Activated naive CD4-positive, alpha-beta T cell treated with anti-CD3 and anti-CD28 coated beads, Interleukin-2, amount 50 U/mL, for 72 hours (primary cell): ENCODE measurements around the gene RAMP3. TPM values are rescaled to one million over a fixed set of nuclear protein-coding genes. Genes with fewer than 3 reads are reported as not detected.
"Not testable (repeated sequence)": the region's sequence is repeated elsewhere in the genome, so short reads cannot be mapped to it uniquely, and the experiment has no call there.

Experiments
- ATAC-seq, 2 donors: fragments of 150-1000 bp; cut with Tn5 transposase; 2 replicates each; pipeline ENCODE4 v1.10.0; 2021; ENCODE audit warnings: mild to moderate bottlenecking in 2 of 2, moderate library complexity in 2 of 2
- DNase-seq, 2 donors: peaks; one replicate each; pipeline ENCODE4 v3.0.0; 2021 to 2022; ENCODE audit warnings: low spot score in 2 of 2
- H3K27ac Mint-ChIP-seq, 2 donors: one replicate each; pipeline ENCODE4 v1.8.0; 2022; ENCODE audit warnings: mild to moderate bottlenecking in 2 of 2, mixed read lengths in 2 of 2
- H3K36me3 Mint-ChIP-seq, 2 donors: one replicate each; pipeline ENCODE4 v1.8.0; 2022; ENCODE audit warnings: mixed read lengths in 2 of 2
- H3K9me3 Mint-ChIP-seq, 2 donors: one replicate each; pipeline ENCODE4 v1.8.0; 2022; ENCODE audit warnings: mixed read lengths in 2 of 2
- total RNA-seq, 2 donors: library from RNA; stranded (reverse); gene quantifications; one replicate each; pipeline ENCODE4 v1.2.3, GENCODE V29; 2022

Gene RAMP3
- total RNA-seq, 2 donors from 2014 or later, result 0.50 TPM; not detected in 1

DNA sequence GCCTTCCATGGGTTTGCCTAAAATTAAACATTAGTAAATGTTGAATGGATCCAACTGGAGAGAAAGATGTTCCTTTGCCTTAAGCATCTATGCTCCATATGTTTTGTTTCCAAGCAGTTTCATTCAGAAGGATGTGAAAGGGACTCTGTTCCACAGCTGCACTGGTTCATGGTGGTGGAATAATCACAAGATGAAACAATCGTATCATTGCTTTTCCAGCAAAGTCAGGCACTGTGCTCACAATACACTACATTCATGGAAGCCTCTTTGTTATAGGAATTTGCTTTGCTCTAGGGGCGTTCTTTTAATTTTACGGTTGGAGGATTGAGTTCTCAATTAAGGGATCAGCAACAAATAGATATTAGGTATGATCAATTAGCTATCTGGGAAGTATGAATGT lies 33.8 kb downstream of the RAMP3 start:
- DNase-seq (no peak), ATAC-seq (no peak)
- H3K9me3 Mint-ChIP-seq, result peaks cover 4 to 7% of the 10 kb centered on the region in 2 donors
- no peak overlapping the region for H3K27ac Mint-ChIP-seq
- peaks cover 0 to 9% of the 10 kb centered on the region in 2 donors for H3K36me3 Mint-ChIP-seq

GRCh38 chr7:45192621-45193041 lies 35.0 kb downstream of the RAMP3 start:
- DNase-seq, result no peak
- peaks cover 4 to 7% of the 10 kb centered on the region in 2 donors for H3K9me3 Mint-ChIP-seq
- peaks cover 0 to 9% of the 10 kb centered on the region in 2 donors for H3K36me3 Mint-ChIP-seq
- no peak for ATAC-seq
- H3K27ac Mint-ChIP-seq, result no peak overlapping the region

- no peak for ATAC-seq
- H3K9me3 Mint-ChIP-seq, result peaks cover 4 to 7% of the 10 kb centered on the region in 2 donors
- no peak overlapping the region for H3K27ac Mint-ChIP-seq
- peaks cover 0 to 9% of the 10 kb centered on the region in 2 donors for H3K36me3 Mint-ChIP-seq
- no peak for DNase-seq
Measured at GRCh38 chr7:45193828-45194227, 36.2 kb downstream of the RAMP3 start.

DNA sequence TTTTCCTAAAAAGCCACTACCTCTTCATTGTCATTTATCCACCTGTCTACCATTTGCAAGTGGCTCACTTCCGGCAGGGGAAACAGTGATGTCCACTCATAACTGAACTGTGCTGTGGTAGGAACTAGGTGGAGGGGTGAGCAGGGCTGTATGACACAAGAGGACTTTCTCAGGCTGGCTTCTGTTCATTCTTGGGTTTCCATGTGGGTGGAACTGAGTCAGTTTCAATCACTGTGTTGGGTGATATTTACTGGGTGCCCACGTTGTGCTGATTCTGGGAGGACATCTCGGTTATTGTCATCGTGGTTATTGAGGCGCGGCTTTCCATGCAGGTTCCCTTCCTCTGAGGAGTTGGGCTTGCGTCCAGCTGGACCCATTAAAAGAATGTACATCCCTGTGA lies 38.8 kb downstream of the RAMP3 start:
- H3K36me3 Mint-ChIP-seq, result peaks cover 0 to 16% of the 10 kb centered on the region in 2 donors
- ATAC-seq (peak; percentile 98), DNase-seq (peak; percentile 65 to 74)
- peak overlapping the region in 1 of 2 donors; percentile 3 for H3K27ac Mint-ChIP-seq
- peaks cover 4 to 13% of the 10 kb centered on the region in 2 donors for H3K9me3 Mint-ChIP-seq

- Mint-ChIP-seq H3K36me3 (peaks cover 0 to 12% of the 10 kb centered on the region in 2 donors), H3K9me3 (peaks cover 2 to 10% of the 10 kb centered on the region in 2 donors), H3K27ac (no peak overlapping the region)
- no peak for ATAC-seq
- no peak for DNase-seq
Measured at GRCh38 chr7:45197461-45197860, 39.9 kb downstream of the RAMP3 start.

- Mint-ChIP-seq H3K27ac (no peak overlapping the region), H3K36me3 (peaks cover 0 to 7% of the 10 kb centered on the region in 2 donors), H3K9me3 (peaks cover 0 to 6% of the 10 kb centered on the region in 2 donors)
- no peak for DNase-seq
- ATAC-seq, result no peak
Measured at GRCh38 chr7:45198986-45199385, 41.4 kb downstream of the RAMP3 start.

DNA sequence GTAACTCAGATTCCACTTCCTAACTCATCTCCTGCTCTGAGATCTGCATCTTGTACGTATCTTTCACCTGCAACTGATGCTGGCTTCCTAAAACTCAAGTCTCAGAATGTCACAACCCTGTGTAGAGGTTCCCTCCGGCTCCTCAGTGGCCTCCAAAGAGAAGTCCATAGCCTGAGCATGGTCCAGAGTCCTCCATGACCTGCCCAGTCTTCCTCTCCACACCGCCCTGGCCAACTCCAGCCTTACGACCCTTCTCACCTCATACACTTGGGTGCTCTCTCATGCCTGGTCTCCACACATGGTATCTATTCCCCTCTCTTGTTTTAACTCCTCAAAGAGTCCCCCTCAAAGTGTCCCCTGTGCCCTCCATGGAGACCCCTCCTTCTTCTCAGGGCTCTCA lies 41.9 kb downstream of the RAMP3 start:
- DNase-seq (no peak), ATAC-seq (no peak)
- peaks cover 0 to 7% of the 10 kb centered on the region in 2 donors for H3K36me3 Mint-ChIP-seq
- H3K27ac Mint-ChIP-seq, result peak overlapping the region in 1 of 2 donors; percentile 83
- peaks cover 0 to 6% of the 10 kb centered on the region in 2 donors for H3K9me3 Mint-ChIP-seq

- Mint-ChIP-seq H3K9me3 (peaks cover 0 to 11% of the 10 kb centered on the region in 2 donors), H3K27ac (peak overlapping the region; percentile 83 to 89), H3K36me3 (peaks cover 0 to 7% of the 10 kb centered on the region in 2 donors)
- DNase-seq (no peak), ATAC-seq (no peak)
Measured at GRCh38 chr7:45202625-45203024, 45.0 kb downstream of the RAMP3 start.

DNA sequence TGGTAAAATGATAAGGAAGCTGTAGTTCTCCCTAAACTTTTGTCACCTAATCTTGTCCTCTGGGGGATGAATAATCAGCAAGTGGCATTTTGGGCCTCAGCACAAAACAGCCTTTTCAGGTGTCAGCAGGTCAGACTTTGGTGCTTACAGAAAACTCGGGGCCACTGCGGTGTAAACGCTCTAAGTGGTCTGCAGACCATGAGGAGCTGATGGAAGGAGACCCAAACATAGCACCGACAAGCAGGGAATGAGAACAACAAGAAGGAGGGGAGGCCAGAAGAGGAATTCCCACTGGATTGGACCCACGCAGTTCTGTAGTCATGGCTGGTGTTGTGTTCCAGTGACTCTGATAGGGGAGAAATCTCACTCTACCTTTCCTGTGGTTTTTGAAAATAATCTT lies 45.4 kb downstream of the RAMP3 start:
- Mint-ChIP-seq H3K27ac (peak overlapping the region; percentile 83 to 94), H3K9me3 (peaks cover 0 to 11% of the 10 kb centered on the region in 2 donors), H3K36me3 (peaks cover 0 to 7% of the 10 kb centered on the region in 2 donors)
- ATAC-seq (no peak), DNase-seq (no peak)

- DNase-seq (no peak), ATAC-seq (no peak)
- peaks cover 0 to 11% of the 10 kb centered on the region in 2 donors for H3K9me3 Mint-ChIP-seq
- peaks cover 0 to 7% of the 10 kb centered on the region in 2 donors for H3K36me3 Mint-ChIP-seq
- H3K27ac Mint-ChIP-seq, result peak overlapping the region; percentile 83 to 94
Measured at GRCh38 chr7:45203459-45203858, 45.9 kb downstream of the RAMP3 start.

- DNase-seq (peak; percentile 16 to 33), ATAC-seq (peak; percentile 81 to 94)
- Mint-ChIP-seq H3K27ac (peak overlapping the region; percentile 83 to 94), H3K9me3 (peaks cover 0 to 11% of the 10 kb centered on the region in 2 donors), H3K36me3 (peaks cover 0 to 7% of the 10 kb centered on the region in 2 donors)
Measured at GRCh38 chr7:45203936-45204445, 46.4 kb downstream of the RAMP3 start.

- DNase-seq, H3K9me3 Mint-ChIP-seq, ATAC-seq, H3K36me3 Mint-ChIP-seq: not testable (repeated sequence)
- peak overlapping the region in 1 of 2 donors; percentile 83 for H3K27ac Mint-ChIP-seq
Measured at GRCh38 chr7:45206266-45206665, 48.7 kb downstream of the RAMP3 start.

DNA sequence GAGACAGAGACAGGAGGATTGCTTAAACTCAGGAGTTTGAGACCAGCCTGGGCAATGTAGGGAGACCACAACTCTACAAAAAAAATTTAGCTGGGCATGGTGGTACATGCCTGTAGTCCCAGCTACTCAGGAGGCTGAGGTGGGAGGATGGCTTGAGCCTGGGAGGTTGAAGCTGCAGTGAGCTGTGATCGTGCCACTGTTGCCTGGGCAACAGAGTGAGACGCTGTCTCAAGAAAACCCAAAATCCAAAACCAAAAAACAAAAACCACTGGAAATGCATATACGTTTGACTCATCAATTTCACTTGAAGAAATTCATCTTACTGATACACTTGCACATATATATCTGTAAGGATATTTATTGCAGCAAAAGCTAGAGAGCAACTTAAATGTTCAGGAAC lies 52.3 kb downstream of the RAMP3 start:
- H3K9me3 Mint-ChIP-seq, result peaks cover 0 to 10% of the 10 kb centered on the region in 2 donors
- H3K27ac Mint-ChIP-seq, DNase-seq, H3K36me3 Mint-ChIP-seq: not testable (repeated sequence)
- peak in 1 of 2 donors; percentile 64 for ATAC-seq

DNA sequence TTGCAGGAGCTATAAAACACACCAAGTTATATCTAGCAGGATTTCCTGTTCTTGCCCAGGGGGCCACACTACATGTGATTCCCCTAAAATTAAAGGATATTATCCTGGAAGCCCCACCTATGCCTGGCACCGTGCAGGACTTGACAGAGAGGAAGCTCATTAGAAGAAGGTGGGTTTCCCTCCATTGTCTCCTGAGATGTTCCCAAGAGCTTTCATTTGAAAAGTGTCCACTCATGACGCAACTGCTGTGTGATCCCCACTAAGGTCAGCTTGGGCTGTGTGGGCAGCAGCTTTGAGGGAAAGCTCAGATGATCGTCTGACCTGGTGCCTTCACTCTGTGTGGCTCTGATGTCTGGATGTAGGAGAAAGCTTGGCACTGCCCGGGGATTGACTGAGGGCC lies 53.5 kb downstream of the RAMP3 start:
- ATAC-seq, result no peak
- Mint-ChIP-seq H3K36me3 (peaks cover 0 to 7% of the 10 kb centered on the region in 2 donors), H3K9me3 (peaks cover 0 to 7% of the 10 kb centered on the region in 2 donors), H3K27ac (no peak overlapping the region)
- DNase-seq, result no peak

GRCh38 chr7:45211958-45212357 lies 54.4 kb downstream of the RAMP3 start:
- DNase-seq (no peak), ATAC-seq (no peak)
- Mint-ChIP-seq H3K36me3 (peaks cover 0 to 7% of the 10 kb centered on the region in 2 donors), H3K9me3 (peaks cover 0 to 5% of the 10 kb centered on the region in 2 donors), H3K27ac (no peak overlapping the region)

GRCh38 chr7:45212606-45213005 lies 55.0 kb downstream of the RAMP3 start:
- Mint-ChIP-seq H3K36me3 (peaks cover 0 to 7% of the 10 kb centered on the region in 2 donors), H3K9me3 (peaks cover 0 to 5% of the 10 kb centered on the region in 2 donors), H3K27ac (no peak overlapping the region)
- no peak for DNase-seq
- ATAC-seq, result no peak

DNA sequence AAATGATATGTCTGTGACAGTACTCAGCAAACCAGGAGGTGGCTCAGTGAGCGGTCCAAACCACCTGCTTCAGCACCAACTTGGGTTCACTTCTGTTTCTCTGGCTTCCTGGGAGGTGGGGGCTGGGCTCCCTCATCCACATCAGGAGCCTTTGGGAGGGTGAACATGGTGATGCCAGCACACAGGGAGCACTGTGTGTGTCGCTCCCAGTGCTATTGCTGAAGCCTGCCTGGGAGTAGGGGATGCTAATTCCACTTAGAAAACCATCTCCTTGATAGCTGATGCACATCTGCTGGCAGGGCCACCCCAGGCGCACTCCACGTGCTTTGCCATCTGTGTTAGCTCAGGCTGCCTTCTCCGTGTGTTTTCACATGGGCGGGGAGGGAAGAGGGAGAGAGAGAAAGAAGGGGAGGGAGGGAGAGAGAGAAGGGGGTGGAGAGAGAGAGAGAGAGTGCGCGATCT lies 58.0 kb downstream of the RAMP3 start:
- no peak for DNase-seq
- ATAC-seq, result no peak
- Mint-ChIP-seq H3K36me3 (peaks cover 0 to 7% of the 10 kb centered on the region in 2 donors), H3K27ac (no peak overlapping the region), H3K9me3 (peaks cover 0 to 5% of the 10 kb centered on the region in 2 donors)

DNA sequence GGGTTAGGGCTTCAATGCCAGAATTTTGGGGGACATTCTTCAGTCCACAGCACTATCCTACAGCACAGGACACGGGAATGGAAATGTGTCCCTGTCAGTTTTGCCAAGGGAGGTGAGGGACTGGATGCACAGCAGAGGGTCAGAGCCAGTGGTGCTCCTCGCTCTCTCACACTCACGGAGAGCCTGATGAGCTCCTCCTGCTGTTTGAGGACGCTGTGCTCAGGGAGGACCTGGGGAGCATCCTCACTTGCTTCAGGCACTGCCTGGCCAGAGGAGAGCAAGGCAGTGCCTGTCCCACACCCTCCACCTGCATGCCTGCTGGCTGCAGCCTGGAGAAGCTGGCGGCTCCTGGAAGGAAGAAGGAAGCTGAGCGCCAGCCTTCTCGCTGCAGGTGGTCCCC lies 58.6 kb downstream of the RAMP3 start:
- Mint-ChIP-seq H3K36me3 (peaks cover 0 to 7% of the 10 kb centered on the region in 2 donors), H3K27ac (no peak overlapping the region), H3K9me3 (peaks cover 0 to 5% of the 10 kb centered on the region in 2 donors)
- no peak for DNase-seq
- no peak for ATAC-seq
